Endodermal cell (in vitro differentiated cells): ENCODE data around the gene UBTF. TPM values are rescaled to one million over a fixed set of nuclear protein-coding genes. Genes with fewer than 3 reads are reported as not detected.

Experiments used
- DNase-seq: peaks from one replicate; pipeline ENCODE4 v3.0.0-alpha.2; 2017
- H3K27ac ChIP-seq: 2 replicates; pipeline ENCODE4 v1.5.1; 2013; ENCODE audit warnings: mild to moderate bottlenecking, low read depth, low read length, moderate library complexity
- H3K27me3 ChIP-seq: 2 replicates; pipeline ENCODE4 v1.6.1; 2013; ENCODE audit warnings: mild to moderate bottlenecking, low read length, moderate library complexity; ENCODE audit not compliant: insufficient read depth, control insufficient read depth, poor library complexity, severe bottlenecking
- H3K36me3 ChIP-seq: 2 replicates; pipeline ENCODE4 v1.7.0; 2013; ENCODE audit warnings: mild to moderate bottlenecking, low read length, moderate library complexity; ENCODE audit not compliant: control insufficient read depth, insufficient read depth
- H3K4me1 ChIP-seq: one replicate; pipeline ENCODE4 v1.7.0; 2013; ENCODE audit warnings: low read length; ENCODE audit not compliant: control insufficient read depth, insufficient read depth
- H3K4me3 ChIP-seq: 2 replicates; pipeline ENCODE4 v1.5.1; 2013; ENCODE audit warnings: mild to moderate bottlenecking, low read length, moderate library complexity
- H3K9ac ChIP-seq: 2 replicates; pipeline ENCODE4 v1.6.1; 2013; ENCODE audit warnings: mild to moderate bottlenecking, low read length, moderate library complexity; ENCODE audit not compliant: poor library complexity, severe bottlenecking; ENCODE audit errors: extremely low read depth
- H3K9me3 ChIP-seq: 2 replicates; pipeline ENCODE4 v1.6.1; 2013; ENCODE audit warnings: mild to moderate bottlenecking, low read length, moderate library complexity; ENCODE audit not compliant: control insufficient read depth
- H3K27ac Mint-ChIP-seq: 2 replicates; pipeline ENCODE4 v1.8.0; 2020; ENCODE audit warnings: mixed read lengths
- H3K27me3 Mint-ChIP-seq: 2 replicates; pipeline ENCODE4 v1.8.0; 2021; ENCODE audit warnings: mild to moderate bottlenecking, mixed read lengths; ENCODE audit not compliant: insufficient read depth
- H3K36me3 Mint-ChIP-seq: 2 replicates; pipeline ENCODE4 v1.8.0; 2020; ENCODE audit warnings: low read depth, mixed read lengths
- H3K4me1 Mint-ChIP-seq: 2 replicates; pipeline ENCODE4 v1.8.0; 2020; ENCODE audit warnings: mixed read lengths
- H3K4me3 Mint-ChIP-seq: 2 replicates; pipeline ENCODE4 v1.8.0; 2020; ENCODE audit warnings: mild to moderate bottlenecking, moderate library complexity, mixed read lengths
- H3K9me3 Mint-ChIP-seq: 2 replicates; pipeline ENCODE4 v1.8.0; 2020; ENCODE audit warnings: mild to moderate bottlenecking, mixed read lengths
- CTCF ChIP-seq: fragments of 200-600 bp; sonication (generic); conservative IDR thresholded peaks from 2 replicates; pipeline ENCODE4 v1.5.0; 2021; ENCODE audit warnings: antibody characterized with exemption, mild to moderate bottlenecking
- WGBS, 2 experiments: methylation state at CpG; one replicate each; pipeline versions ENCODE4 v1.1.5 to v1.1.7; 2013; ENCODE audit warnings: missing lambda C conversion rate in 2 of 2, mixed read lengths in 1 of 2; ENCODE audit not compliant: insufficient coverage in 1 of 2, insufficient read length in 1 of 2; 5-methylcytosine and 5-hydroxymethylcytosine counted together
- total RNA-seq, 2 donors: library from RNA; stranded (reverse); fragmentation: NEBNext Ultra II Directional in 1 of 2; extraction: Animal tissue kit (Norgen Biotek cat#: 25700) in 1 of 2; gene quantifications; 2 replicates in 1 of 2; 3 replicates in 1 of 2; pipeline ENCODE4 v1.2.1, GENCODE V29; 2021

Gene UBTF
- total RNA-seq, 2 donors from 2014 or later: 62.0 to 89.9 TPM

- H3K4me3 ChIP-seq: peak overlapping the region; percentile 88
- peak overlapping the region; percentile 99 for H3K27ac Mint-ChIP-seq
- no peaks in the 10 kb centered on the region for H3K27me3 Mint-ChIP-seq
- no peak overlapping the region for H3K27ac ChIP-seq
- TF ChIP-seq CTCF: no peak
- H3K36me3 Mint-ChIP-seq: peaks cover 25% of the 10 kb centered on the region
- peaks cover 36% of the 10 kb centered on the region for H3K36me3 ChIP-seq
- peaks cover 15% of the 10 kb centered on the region for H3K4me1 Mint-ChIP-seq
- H3K4me1 ChIP-seq: peaks cover 6% of the 10 kb centered on the region
- H3K9me3 Mint-ChIP-seq: no peaks in the 10 kb centered on the region
- no peak overlapping the region for H3K9ac ChIP-seq
- H3K9me3 ChIP-seq: no peaks in the 10 kb centered on the region
- DNase-seq: no peak
- peak overlapping the region; percentile 96 for H3K4me3 Mint-ChIP-seq
- no peaks in the 10 kb centered on the region for H3K27me3 ChIP-seq
- WGBS, 2 experiments: 94 to 100% methylated on average over 1 to 11 of the region's 12 CpGs
Measured at GRCh38 chr17:44188576-44189403, 30.7 kb downstream of the UBTF start.

- no peaks in the 10 kb centered on the region for H3K27me3 Mint-ChIP-seq
- H3K36me3 Mint-ChIP-seq: peaks cover 28% of the 10 kb centered on the region
- H3K27me3 ChIP-seq: no peaks in the 10 kb centered on the region
- H3K4me3 ChIP-seq: peak overlapping the region; percentile 88
- H3K9ac ChIP-seq: peak overlapping the region; percentile 72
- H3K27ac ChIP-seq: no peak overlapping the region
- peaks cover 2% of the 10 kb centered on the region for H3K4me1 ChIP-seq
- H3K4me3 Mint-ChIP-seq: peak overlapping the region; percentile 96
- no peak for TF ChIP-seq CTCF
- peaks cover 8% of the 10 kb centered on the region for H3K4me1 Mint-ChIP-seq
- peaks cover 36% of the 10 kb centered on the region for H3K36me3 ChIP-seq
- DNase-seq: no peak
- 11 to 14% methylated on average over 20 to 31 of the region's 32 CpGs for WGBS, 2 experiments
- H3K9me3 Mint-ChIP-seq: no peaks in the 10 kb centered on the region
- peak overlapping the region; percentile 99 for H3K27ac Mint-ChIP-seq
- H3K9me3 ChIP-seq: no peaks in the 10 kb centered on the region
Measured at GRCh38 chr17:44187131-44187899, 32.2 kb downstream of the UBTF start.

- H3K9me3 Mint-ChIP-seq: peaks cover 7% of the 10 kb centered on the region
- peak within 1 kb of the TSS; percentile 93 for H3K9ac ChIP-seq
- peaks cover 43% of the 10 kb centered on the region for H3K36me3 ChIP-seq
- peak within 1 kb of the TSS; percentile 96 for H3K27ac ChIP-seq
- H3K4me3 Mint-ChIP-seq: peak within 1 kb of the TSS; percentile 96
- peaks cover 36% of the 10 kb centered on the region for H3K36me3 Mint-ChIP-seq
- peak within 1 kb of the TSS; percentile 88 for H3K4me3 ChIP-seq
- WGBS, 2 experiments: 0% methylated on average over 35 to 50 of the region's 50 CpGs
- H3K27me3 Mint-ChIP-seq: no peaks in the 10 kb centered on the region
- peak; percentile 100 for DNase-seq
- H3K27me3 ChIP-seq: no peaks in the 10 kb centered on the region
- no peak for TF ChIP-seq CTCF
- peaks cover 6% of the 10 kb centered on the region for H3K4me1 Mint-ChIP-seq
- peak within 1 kb of the TSS; percentile 99 for H3K27ac Mint-ChIP-seq
- no peaks in the 10 kb centered on the region for H3K4me1 ChIP-seq
- H3K9me3 ChIP-seq: peaks cover 8% of the 10 kb centered on the region
Measured at GRCh38 chr17:44186307-44187130, 33.0 kb downstream of the UBTF start, which contains the start of gene TMUB2. Gene TMUB2, plus strand, starts transcription at chr17:44186972. Its CDS starts 737 bp downstream, at chr17:44187709.
